GM12865 (cell line): ENCODE data around the gene GBP7.

Experiments used
- DNase-seq: peaks from one replicate; pipeline ENCODE4 v3.0.0; 2010; ENCODE audit warnings: low read depth
- H3K4me3 ChIP-seq: 2 replicates; pipeline ENCODE4 v1.5.1; 2011; ENCODE audit warnings: mild to moderate bottlenecking, low read depth, low read length, control low read depth
- CTCF ChIP-seq: IDR thresholded peaks from 2 replicates; pipeline ENCODE4 v1.5.1; 2011; ENCODE audit warnings: low read length, control low read depth, low read depth, inconsistent platforms; ENCODE audit not compliant: insufficient read depth; ENCODE audit errors: missing control alignments

GBP7 gene

GRCh38 chr1:89191314-89191713 is 15.5 kb upstream of the GBP7 start:
- H3K4me3 ChIP-seq, result no peak overlapping the region
- TF ChIP-seq CTCF, result no peak
- DNase-seq, result no peak

- no peak overlapping the region for H3K4me3 ChIP-seq
- DNase-seq, result no peak
- TF ChIP-seq CTCF, result no peak
Measured at GRCh38 chr1:89190017-89190416, 14.2 kb upstream of the GBP7 start.

GRCh38 chr1:89179343-89179742 is 3.5 kb upstream of the GBP7 start:
- no peak for TF ChIP-seq CTCF
- no peak overlapping the region for H3K4me3 ChIP-seq
- DNase-seq, result no peak

GRCh38 chr1:89176971-89177370 is 1.2 kb upstream of the GBP7 start:
- H3K4me3 ChIP-seq, result peak overlapping the region; percentile 18; the same call in 1 of the 2 replicates
- DNase-seq, result no peak
- no peak for TF ChIP-seq CTCF

GRCh38 chr1:89174491-89174890 is 1.3 kb downstream of the GBP7 start:
- no peak for TF ChIP-seq CTCF
- H3K4me3 ChIP-seq, result no peak overlapping the region

GRCh38 chr1:89172468-89173143 is 3.2 kb downstream of the GBP7 start:
- H3K4me3 ChIP-seq, result no peak overlapping the region
- DNase-seq, result no peak
- TF ChIP-seq CTCF, result no peak

More at GRCh38 chr1:89174491-89174890, 1.3 kb downstream of the GBP7 start:
- no peak for DNase-seq

GRCh38 chr1:89171067-89171438 is 4.8 kb downstream of the GBP7 start:
- TF ChIP-seq CTCF, result no peak
- H3K4me3 ChIP-seq, result no peak overlapping the region
- no peak for DNase-seq
